Thyroid gland (tissue), 4 donors: ENCODE measurements around the gene STK32B.

Source experiments
- CTCF ChIP-seq, 6 experiments: fragments of 200-600 bp in 3 of 6; fragments of 450-650 bp in 3 of 6; sonication (generic) in 3 of 6; IDR thresholded peaks; one replicate each; pipeline ENCODE4 v1.5.1; 2016 to 2019; ENCODE audit warnings: antibody characterized with exemption in 6 of 6, mild to moderate bottlenecking in 2 of 6, inconsistent platforms in 1 of 6, moderate library complexity in 1 of 6
- POLR2A ChIP-seq, 2 donors: fragments of 450-650 bp; IDR thresholded peaks; one replicate each; pipeline ENCODE4 v1.6.1; 2017; ENCODE audit warnings: antibody characterized with exemption in 2 of 2, mild to moderate bottlenecking in 2 of 2, moderate library complexity in 1 of 2

- TF ChIP-seq CTCF (IDR thresholded peaks at IDR 0.05) (no peak), POLR2A (IDR thresholded peaks at IDR 0.05) (no peak)
These were observed 335.6 kb downstream of the STK32B start for GRCh38 chr4:5386921-5387320.
